NCI-H774 (cell line): Measurements from ENCODE around the gene DPYSL5.
A peak's percentile ranks its signal among the peaks of the same experiment; 100 is the strongest.

Experiments
- DNase-seq: peaks from one replicate; lab custom pipeline; 2025; lab: John Stamatoyannopoulos, UW

The DPYSL5 gene

DNA sequence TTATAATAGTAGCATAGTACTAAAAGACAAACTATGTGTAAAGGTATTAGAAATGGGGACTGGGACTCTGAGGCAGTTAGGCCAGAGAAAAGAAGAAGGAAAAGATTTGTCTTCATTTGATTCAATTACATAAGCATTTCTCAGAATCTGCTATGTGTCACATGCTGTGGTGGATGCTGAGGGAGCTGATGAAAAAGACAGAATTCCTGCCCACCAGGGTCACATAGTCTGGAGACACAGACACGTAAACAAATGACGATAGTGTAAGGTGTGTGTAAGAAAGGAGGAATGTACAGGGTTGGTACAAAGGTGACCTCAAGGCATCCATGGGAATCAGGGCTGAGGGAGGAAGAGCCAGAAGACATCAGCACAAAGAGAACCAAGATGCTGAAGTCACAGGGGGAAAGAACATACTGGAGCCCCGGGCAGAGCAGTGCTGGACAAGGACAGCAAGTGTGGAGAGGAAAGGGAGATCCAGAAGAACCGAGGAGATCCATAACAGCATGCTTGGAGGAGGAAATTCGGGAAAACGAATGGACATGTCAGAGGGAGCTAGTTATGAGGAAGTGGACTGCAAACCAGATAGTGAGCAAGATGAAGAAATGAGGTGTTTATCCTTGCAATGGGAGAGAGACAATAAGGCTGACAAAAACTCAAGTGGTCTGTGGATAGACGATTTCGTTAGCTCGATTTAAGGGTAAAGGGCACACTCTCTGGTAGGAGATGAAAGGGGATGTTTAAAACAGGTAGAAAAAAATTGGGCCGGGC lies 121.3 kb downstream of the DPYSL5 start:
- DNase-seq, result no peak

DNA sequence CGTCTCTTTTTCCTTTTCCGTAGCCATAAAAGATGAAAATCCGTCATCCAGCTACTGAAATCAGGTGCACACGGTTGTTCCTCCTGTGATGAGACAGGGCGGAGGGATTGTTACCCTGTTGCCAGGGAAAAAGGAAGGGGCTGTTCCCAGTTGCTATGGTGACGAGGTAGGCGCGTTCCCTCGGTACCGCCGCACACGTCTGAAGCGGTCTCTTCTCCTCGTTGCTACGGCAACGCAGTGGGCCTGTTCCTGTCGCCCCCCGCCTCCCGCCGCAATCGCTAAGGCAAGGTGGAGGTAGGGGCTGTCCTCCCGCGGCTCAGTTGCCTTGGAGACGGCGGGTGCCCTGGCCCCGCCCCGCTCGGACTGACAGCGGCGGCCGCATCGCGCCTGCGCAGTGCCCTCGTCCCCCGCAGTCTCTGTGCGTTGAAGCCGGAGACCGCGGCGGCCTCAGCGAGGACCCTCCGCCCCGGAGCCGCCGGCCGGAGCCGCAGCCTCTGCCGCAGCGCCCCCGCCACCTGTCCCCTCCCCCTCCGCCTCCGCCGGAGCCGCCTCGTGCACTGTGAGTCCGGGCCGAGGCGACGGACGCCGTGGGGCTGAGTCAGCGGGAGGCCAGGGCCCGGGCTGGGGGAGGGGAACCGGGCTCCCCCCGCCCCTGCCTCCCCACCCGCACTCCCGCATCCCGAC lies 122.5 kb downstream of the DPYSL5 start, which contains the start of gene MAPRE3:
Gene MAPRE3, plus strand, starts transcription at position 394 of the 684 bp plus-strand sequence. CDS start 51,582 bp downstream, outside the sequence.
- DNase-seq, result peak; percentile 81

DNA sequence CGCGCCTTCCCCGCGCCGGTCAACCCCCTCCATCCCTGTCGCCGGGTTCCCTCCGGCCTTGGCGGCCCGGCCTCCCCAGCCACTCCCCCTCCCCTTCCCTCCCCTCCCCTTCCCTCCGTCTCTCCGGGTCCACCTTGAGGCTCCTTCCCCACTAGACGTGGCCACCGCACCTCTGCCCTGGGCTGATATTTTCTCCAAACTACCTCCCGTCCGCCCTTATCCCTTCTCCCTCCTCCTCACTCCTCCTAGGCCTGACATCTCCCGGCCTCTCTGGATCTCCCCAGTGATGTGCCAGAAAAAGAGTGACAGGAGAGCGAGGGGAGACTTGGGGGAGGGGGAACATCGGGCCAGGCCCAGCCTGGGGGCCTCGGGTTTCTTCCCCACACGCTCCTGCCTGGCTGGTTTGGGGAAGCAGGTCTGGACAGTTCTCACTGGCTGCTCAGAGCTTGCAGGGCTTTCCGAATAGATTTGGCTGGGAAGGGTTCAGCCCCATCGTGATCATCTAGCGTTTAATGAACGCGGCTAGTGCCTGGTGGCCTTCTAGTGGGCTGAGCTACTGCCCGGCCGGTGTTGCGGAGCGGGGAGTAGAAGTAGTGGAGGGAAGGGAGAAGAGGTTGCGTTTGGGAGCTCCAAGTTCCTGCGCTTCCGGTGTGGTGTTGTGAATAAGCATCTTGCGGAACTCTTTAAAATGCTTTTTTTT lies 123.1 kb downstream of the DPYSL5 start:
- DNase-seq, result no peak

DNA sequence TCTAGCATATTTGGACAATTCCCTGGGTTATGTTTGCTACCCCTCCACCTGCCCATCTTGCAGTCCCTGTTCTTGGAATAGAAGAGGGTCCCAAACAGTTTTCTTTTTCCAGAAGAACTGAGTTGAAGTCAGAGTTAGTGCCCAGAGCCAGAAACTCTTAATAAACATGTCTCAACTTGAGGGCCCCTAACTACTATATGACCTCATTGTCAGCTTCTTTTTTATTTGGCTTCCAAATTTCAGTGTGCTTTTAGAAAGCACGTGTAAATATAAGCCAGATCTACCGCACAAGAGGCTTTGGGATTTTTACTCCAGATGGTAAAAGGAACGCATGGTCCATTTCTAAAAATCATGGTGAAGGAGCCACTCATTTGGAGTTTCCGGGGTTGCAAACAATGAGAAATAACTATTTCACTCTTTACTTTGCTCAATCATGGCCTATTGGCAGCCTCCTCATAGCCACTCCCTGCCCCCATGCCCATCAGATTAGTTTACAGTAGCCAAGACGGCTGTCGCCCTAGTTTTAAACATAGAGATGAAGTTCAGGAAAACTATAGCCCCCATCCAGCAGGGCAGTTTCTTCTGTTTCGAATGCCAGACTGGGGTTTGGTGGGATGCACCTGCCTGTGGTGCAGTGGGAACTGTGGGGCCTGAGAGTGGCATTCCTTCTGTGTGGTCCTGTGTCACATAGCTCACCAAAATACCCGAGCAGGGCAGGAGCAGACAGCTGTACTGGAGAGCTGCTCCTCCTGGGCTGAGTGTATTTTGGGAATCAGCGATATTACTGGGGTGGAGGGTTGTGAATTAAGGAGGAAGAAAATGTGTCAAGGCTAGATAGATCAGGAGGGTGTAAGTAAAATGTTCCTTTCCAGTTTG lies 124.2 kb downstream of the DPYSL5 start:
- DNase-seq, result no peak

DNA sequence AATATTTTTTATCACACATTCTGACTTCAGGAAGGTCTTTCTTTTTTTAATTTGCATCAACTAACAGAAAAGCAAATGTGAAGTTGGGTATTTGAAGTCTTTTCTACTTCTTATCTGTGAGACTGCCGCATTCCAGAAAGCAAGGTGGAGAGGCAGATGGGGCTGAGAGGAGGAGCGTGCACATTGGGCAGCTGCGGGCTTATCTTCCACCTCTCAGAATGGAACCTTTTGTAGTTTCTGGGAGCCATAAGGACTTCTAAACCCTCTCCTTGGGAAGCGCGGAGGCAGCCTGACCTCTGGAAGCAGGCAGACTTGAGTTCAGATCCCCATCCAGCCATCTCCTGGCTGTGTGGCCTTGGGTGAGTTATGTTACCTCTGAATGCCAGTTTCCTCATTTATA lies 126.4 kb downstream of the DPYSL5 start:
- no peak for DNase-seq

DNA sequence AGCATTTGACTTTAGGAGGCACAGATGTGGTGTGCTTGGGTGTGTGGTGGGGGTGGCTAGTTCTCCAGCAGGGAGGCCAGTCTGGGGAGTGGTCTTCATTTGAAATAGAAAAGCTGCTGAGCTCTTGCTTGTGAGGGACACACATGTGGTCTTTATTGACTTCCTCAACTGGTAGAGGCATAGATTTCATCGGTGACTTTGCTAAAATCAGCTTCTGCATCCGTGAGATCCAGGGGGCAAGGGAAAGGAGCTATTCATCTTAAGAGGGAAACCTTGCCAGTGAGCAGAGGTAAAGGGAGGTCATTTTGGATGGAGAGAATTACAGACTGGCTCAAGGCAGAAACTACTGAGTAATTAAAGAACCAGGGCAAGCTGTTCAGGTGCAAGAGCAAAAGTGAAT lies 127.2 kb downstream of the DPYSL5 start:
- no peak for DNase-seq

DNA sequence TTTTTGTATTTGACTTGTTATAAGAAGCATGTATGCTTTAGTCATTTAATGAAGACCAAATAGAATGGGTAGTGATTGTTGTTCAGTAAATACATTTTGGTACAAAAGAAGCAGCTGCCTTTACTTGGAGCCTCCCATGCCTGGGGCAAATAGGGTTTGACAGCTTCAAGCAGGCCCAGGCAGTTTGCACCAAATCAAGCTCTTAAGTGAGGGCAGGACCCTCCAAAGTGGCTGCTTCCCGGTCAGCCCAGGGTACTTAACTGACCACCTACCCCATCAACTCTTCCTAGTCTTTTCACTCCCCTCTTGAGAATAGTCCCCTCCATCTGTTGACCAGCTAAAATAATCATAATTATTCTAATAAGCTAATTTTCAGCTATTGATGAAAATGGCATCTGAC lies 127.7 kb downstream of the DPYSL5 start:
- no peak for DNase-seq

DNA sequence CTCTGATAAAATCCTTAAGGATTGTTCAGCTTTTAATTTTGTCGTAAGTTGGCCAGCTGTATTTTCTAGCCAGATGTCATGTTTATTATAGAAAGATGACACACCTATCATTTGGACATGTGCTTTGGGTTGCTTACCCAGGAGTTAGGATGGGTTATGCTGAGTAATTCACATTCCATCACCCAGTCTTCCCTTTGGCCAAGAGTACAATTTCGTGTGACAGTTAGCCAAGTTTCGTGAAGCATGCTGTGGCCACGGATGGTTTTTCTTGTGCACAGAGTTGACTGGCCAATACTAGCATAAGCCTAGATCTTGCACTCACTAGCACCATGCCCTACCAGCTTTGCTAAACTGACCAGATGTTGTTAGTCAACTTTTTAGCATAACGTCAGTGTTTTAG lies 128.3 kb downstream of the DPYSL5 start:
- no peak for DNase-seq

DNA sequence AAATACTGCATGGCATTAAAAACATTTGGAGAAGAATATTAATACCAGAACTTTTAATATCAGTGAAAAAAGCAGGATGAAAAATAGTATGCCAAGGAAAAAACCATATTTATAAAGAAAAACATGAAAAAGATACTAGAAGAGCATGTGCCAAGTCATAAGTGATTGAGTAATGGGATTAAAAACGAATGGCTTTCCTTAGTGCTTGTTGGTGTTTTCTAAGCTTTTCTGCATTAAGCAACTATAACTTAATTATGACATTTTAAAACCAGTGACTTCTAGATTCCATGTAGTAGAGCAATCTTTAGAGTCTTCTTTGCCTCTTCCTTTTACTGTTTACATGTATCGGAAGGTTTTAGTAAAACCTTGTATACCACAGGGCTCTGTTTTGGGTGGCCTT lies 129.1 kb downstream of the DPYSL5 start:
- DNase-seq, result no peak

DNA sequence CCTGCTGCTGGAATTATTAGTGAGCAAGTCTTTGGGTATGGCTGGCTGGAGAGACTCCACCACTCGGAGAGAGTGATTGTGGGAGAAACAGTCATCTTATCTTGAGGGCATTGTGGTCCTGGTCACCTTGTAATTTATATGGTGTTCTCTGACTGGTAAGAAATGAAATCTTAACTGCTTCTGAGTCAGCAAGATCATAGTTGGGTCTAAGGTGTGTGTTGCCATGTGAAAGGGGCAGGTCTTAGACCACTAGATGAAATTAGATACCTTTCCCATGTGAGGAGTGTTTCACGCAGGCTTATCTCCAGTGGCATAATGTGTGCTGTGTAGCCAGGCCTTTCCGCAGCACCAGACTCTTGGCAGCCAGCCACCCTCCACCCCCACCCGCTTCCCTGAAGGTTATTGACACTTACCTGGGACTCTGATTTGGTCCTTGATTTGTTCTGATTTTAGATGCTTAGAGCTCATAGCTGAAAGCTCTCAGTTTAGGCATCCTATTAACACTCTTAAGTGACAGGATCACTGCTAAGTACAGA lies 130.2 kb downstream of the DPYSL5 start:
- DNase-seq, result peak; percentile 30

DNA sequence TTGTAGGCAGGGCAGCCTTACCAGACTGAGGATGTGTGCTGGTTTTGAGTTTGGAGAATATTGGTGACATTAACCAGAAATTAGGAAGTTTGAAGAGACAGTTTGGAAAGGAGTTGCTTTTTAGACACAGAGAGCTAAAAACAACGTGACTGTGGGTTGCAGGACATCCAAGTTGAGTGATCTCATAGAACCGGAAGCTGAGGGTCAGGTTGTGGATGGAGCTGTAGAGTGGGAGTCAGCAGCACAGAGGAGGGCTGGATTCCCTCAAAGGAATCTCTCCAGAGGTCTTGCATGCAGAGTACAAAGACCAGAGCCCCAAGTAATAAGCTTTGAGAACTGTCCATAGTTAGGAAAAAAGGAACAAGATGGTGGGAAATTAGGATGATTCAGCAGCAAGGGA lies 131.8 kb downstream of the DPYSL5 start:
- DNase-seq, result no peak

DNA sequence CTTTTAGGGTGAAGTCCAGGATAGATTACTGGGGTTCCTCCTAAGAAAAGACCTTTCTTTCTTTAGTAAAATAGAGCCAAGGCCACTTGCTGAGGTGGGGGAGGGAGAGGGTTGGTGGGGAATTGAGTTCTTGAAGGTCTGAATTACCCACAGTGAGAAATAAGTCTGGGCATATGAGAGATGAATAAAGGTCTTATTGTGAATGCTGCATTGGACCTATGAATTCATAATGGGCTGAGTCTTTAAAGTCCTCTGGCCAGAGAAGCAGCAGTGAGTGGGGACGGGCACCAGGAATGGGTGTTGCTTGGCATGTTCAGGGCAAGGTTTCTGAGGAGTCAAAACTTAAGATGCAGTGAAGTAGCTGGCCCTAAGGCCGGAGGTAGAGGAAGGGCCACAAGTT lies 133.0 kb downstream of the DPYSL5 start:
- no peak for DNase-seq

DNA sequence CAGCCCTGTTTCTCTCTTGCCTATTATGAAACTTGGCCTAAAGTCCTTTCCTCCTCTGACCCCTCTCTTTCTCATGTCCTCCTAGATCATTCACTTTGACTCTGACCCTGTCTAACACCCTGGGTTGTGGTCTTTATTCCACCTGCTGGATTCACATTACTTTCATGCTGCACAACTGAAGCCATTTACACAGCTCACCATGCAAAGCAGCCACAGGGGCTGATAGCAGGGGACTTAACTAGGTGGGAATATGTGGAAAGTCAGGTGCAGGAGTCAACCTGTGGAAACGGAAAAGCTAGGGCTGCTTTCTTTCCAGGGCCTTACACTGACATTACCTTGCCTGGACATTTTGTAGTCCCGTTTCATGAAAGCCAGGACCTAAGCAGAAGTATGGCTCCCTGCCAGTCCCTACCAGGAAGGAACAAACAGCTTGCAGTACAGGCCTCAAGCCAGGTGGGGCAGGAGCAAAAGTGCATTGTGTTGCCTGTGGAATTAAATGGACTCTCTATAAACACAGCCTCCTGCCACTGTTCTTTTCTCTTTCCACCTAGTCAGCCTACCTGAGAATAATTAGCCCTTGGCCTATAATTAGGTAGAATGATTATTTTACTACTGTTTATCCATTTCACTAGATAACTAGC lies 134.3 kb downstream of the DPYSL5 start:
- DNase-seq, result peak; percentile 88

DNA sequence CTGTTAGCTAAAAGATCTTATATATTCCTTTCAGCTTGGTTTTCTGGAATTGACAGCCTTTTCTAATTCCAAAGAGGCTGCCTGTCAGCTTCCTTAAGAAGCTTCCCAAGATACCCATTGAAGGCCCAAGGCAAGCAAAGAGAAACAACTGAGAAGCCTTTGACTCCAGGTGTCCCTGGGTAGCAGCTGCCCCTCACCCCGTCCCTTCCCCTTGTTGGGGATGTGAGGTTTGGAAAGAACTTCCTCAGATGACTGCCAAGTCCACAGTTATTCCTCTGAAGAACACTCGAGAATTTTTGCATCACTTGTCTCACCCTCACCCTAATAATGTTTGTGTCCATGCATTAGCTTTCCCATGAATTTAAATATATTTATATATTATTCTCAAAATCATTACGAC lies 135.8 kb downstream of the DPYSL5 start:
- no peak for DNase-seq

DNA sequence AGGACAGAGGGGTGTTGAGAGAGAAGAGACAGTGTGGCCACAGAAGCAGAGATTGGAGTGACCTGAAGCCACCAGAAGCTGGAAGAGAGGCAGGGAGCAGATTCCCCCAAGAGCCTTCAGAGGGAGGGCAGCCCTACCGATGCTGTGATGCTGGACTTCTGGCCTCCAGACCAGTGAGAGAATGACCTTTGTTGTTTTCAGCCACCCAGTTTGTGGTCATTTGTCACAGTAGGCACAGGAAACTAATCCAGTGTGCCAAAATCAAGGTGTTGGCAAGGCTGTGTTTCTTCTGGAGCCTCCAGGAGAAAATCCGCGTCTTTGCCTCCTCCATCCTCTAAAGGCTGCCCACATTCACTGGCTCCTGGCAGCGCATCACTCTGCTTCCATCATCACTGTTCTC lies 137.9 kb downstream of the DPYSL5 start:
- DNase-seq, result no peak

DNA sequence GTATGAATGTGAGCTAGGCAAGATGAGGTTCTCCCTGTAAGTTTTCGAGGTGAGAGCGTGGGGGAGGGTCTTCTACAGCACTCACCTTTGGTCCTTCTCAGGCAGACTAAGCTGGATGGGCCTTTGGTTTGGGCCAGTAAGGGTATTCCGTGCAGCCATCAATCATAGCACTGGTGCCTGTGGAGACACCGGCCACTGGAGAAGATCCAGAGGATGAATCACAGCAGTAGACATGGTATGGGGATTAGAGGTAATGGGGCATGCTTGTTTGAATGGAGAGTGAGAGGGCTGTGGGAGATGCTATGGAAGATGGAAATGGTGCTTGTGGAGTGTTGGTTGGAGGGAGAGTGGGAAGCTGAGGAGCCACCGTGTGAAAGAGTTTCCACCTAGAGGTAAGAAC lies 138.6 kb downstream of the DPYSL5 start:
- DNase-seq, result no peak

DNA sequence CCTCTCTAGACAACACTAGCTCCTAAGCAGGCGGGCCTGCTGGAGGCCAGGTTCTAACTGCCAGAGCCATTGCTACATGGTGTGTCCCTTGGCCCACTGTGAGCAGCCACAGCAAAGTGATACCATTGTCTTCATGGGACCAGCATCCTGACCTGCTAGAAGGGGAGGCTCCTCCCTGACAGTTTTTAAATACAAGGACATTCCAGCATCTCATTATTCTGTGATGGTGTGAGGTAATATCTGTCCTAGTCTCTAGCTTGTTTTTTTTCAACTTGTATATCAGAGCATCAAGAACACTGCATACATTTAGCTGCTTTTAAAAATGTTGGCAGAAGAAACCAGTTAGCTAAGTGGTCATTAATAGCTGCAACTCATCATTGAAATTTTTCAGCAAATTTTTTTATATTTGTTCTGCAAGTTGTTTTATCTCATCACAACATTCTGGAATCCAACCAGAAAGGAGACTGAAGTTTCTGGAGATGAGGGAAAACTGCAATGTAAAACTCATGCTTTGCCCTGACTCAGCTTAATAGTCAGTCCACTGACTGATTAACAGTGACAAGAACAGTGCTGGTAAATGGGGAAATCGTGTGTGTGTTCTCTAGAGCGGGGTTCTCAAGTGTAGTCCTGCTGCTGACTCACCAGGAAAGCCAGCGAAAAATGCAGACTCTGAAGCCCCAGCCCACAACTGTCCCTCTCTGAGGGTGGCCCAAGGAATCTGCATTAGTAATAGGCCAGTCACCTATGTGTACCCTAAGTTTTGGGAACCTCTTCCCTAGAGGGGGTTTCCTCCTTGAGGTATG lies 140.3 kb downstream of the DPYSL5 start:
- no peak for DNase-seq

DNA sequence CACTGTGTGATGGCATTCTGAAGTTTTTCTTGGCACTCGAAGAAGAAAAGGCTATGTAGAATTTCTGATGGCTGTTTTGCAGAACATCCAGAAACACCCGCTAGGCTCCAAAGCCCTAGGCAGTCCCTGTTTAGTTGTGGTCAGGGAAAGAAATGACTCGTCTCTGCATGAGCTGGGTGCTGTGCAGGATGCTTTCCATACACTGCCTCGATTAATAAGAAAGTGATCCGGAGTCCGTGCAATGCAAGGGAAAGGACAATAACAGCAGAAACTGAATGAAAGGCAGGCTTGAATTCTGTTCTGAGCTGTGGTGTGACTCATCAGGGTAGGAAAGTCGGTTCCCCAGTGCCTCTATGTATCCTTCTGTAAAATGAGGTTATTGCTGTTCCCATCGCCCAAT lies 141.2 kb downstream of the DPYSL5 start:
- no peak for DNase-seq

DNA sequence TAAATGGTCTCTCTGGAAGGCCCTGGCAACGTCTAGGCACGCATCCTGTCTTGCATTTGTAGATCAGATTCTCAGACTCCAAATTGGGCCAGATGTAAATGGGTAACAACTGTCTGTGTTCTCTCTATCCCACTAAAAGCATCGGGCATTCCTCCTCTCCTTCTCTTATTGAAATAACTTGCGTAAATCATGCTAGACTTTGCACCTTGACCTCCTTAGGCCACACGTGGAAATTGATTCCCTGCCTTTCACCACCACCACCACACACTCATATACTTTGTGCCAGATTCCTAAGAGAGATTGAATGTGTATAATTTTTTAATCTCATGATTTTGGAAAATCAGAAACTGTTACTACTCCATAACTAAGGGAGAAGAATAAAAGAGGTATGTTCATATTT lies 143.8 kb downstream of the DPYSL5 start:
- DNase-seq, result no peak

DNA sequence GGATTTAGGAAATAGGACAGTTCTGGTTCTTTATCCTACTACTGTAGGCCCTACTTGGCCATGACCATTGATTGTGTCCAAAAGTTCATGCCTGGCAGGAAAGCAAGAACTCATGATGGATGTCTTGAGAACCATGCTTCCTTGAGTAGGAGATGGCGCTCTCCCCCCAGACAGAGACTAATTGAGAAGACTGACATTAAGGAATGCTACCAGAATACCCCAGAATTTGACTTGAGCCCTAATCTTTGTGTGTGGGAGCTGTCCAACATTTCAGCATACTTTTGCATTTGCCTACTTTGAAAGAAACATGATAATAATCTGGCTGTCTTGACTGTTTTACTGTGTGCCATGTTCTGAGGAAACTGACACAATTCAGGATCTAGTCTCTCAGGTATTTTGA lies 145.8 kb downstream of the DPYSL5 start:
- DNase-seq, result no peak
